CD4-positive, alpha-beta T cell treated with Interleukin-4 for 1 hour (primary cell): ENCODE data around the gene MTM1.

Experiments
- DNase-seq, 2 donors: peaks; one replicate each; pipeline ENCODE4 v3.0.0-alpha.2; 2020 to 2022

MTM1 gene

DNA sequence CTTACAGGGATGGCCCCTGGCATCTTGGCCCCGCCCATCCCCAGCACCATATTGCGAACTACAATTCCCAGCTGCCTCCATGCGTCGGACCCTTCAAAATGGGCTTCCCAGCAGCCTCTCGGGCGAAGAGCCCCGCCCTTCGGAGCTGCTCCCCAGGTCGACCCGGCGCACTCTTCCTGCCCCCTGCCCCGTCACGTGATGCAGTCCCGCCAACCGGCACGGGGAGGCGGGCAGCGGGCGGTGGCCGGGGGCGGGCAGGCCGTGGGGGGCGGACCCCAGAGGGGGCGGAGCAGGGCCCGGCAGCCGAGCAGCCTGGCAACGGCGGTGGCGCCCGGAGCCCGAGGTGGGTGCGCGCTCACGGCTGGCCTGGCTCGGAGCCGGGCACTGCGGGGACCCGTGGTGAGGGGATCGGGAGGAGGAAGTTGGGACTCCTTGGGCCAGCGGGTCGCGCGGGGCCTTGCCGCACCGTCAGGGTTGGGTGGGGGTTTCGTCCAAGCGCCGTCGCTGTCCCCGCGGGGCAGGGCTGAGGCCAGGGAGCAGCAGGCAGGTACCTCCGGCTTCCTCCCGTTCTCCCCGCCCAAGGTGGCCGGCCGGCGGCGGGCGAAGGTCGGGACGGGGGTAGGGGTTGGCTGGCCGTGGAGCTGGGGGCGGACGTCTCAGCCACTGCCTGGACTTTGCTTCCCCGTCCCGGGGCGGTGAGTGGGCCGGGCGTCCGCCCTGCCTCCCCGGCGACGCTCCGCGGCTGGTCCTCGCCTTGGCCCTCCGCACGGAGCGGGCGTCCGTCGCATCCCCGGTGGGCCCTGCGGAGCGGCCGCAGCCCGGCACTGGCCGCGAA is at the start of gene MTM1:
TSS of gene MTM1 (plus strand) at position 302 of the 835 bp plus-strand sequence. CDS start 23,994 bp downstream, outside the sequence.
- DNase-seq = peak; percentile 94 to 96

DNA sequence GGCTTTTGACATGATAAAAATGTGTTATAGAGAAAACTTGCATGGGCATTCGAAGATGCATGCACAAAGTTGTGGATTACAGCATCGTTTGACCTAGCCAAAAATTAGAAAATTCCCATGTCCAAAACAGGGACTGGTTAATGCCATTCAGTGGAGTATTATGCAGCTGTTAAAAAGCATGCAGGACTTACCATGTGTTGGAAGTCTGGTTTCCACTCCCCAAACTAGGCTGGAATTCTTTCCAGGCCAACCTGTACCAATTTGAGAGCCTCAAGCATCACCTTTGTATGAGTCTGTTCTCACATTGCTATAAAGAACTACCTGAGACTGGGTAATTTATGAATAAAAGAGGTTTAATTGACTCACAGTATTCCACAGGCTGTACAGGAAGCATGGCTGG is 45.9 kb upstream of the MTM1 start:
- DNase-seq = no peak

DNA sequence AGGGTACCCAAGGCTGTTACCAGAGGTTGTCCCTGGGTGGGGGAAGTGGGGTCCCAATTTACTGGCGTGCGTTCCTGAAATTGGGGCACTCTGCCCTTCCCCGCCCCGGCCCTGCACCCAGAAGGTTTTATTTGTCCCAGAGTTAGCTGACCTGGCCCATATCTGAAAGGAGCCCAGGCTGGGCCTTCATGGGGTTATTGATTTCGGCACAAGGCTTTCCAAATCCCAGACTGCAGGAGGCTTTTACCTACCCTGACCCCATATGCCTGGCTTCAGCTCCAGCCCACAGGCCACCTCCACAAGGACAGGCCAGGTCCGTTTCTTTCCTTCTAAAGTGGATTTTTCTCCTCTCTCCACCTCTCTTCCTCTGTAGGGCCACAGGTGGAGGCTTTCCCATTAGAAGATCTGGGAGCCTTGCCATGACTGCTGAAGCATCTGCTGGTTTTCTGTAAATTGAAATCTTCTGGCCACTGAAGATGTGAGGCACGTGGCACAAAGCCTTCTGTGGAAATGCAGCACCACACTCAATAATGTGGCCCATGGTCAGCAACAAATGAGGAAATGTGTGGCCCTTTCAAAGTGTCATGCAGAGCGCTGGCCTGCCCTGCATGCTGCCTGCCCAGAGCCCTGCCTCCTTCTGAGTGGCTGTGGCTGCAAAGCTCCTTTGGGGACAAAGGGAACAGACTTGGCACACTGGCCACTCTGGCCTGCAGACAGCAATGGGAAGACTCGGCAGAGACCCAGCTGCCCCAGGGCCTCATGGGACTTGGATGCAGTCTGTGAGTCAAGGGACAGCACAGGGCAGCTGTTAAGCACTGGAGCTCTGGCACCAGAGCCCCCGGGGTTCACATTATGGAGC is 43.1 kb upstream of the MTM1 start:
- DNase-seq = no peak

DNA sequence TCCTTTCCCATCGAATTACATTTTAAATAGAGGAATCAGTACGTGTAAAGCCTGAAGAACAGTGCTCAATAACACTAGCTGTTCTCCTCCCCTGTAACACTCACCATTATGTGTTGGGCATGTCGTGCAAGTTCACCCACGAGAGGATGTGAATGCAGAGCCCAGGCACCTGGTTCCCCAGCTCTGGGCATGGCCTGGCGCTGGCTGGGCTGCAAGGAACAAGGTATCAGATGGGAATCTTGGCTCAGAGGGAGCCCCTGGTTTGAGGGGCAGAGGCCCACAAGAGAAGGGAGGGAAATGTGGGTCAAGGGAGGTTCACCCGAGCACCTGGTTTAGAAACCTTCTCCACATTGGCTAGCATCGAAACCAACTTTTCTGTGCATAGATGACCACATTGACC is 41.7 kb upstream of the MTM1 start:
- DNase-seq = no peak

DNA sequence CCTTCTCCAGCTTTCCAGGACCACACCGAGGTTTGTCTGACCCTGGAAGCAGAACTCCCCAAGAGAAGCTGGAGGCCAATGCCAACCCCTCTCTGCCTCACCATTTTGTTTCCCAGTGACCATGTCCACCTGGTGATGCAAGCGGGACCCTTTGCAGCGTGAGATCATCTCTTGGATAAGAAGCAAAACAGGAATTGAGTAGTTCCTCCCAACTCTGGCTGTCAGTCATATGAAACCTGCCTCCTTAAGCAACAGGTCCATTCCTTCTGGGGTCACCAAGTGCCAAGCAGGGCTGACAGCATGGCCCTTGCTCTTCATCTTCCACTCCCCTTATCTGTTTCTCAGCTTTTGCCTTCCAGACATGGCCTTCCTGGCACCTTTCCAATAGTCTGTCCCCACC is 41.3 kb upstream of the MTM1 start:
- DNase-seq = no peak

DNA sequence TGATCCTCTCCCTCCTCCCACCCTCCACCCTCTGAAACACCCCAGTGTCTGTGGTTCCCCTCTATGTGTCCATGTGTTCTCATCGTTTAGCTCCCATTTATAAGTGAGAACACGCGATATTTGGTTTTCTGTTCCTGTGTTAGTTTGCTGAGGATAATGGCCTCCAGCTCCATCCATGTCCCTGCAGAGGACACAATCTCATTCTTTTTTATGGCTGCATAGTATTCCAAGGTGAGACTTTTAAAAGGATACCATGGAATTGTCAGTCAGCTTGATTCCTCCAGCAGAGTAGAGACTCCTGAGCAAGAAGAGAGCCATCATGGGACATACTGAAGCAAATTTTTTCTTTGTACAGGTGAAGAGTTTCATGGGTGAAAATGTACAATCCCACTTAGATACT is 38.8 kb upstream of the MTM1 start:
- DNase-seq = no peak

DNA sequence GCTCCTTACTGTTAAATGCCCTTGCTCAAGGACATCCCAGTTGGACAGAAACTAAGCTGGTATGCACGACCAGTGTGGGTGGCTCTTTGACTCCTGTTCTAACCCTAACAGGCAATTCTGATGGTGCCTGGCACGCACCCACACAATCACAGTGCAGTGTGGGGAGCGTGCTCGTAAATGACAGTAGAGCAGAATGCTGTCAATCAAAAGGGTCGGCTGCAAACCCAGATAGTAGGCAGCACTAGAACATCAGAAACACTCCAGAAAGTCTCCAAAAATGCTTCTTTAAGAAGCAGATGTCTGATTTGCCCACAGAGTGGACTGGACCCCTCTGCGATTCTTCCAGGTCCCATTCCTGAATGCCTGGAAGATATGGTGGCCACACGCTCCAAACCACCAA is 37.6 kb upstream of the MTM1 start:
- no peak for DNase-seq

DNA sequence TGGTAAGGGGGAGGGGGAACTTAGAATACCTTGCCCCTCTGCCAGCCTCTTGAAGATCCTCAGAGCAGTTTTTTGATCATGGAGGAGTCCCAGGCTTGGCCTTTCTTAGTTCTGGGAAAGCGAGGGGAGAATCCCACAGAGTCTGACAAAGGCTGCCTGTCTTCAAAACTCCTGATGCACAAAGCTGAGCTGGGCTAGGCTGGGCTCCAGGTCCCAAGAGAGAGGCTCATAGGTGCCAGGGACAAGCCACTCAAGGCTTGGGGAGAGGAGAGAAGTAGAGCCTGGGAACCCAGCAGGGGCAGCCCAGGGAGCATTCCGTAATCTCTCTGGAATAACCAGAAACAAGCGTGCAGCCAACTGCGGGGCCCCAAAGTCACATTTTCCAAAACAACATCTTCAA is 37.0 kb upstream of the MTM1 start:
- DNase-seq = no peak

DNA sequence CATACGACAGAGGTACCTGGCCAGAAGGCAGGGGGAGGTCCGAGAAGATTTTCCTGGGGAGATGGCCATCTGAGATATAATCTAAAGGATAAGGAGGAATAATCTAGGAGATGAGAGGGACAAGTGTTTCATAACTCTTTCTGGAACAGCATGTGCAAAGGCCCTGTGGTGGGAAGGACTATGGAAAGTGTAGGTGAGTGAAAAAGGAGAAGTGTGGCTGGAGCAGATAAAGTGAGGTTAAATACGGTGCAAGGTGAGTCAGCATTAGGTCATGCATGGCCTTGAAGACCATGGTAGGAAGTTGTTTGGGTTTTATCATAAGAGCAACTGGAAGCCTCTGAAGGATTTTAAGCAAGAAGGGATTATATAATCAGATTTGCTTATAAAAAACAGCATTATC is 34.6 kb upstream of the MTM1 start:
- DNase-seq = no peak

DNA sequence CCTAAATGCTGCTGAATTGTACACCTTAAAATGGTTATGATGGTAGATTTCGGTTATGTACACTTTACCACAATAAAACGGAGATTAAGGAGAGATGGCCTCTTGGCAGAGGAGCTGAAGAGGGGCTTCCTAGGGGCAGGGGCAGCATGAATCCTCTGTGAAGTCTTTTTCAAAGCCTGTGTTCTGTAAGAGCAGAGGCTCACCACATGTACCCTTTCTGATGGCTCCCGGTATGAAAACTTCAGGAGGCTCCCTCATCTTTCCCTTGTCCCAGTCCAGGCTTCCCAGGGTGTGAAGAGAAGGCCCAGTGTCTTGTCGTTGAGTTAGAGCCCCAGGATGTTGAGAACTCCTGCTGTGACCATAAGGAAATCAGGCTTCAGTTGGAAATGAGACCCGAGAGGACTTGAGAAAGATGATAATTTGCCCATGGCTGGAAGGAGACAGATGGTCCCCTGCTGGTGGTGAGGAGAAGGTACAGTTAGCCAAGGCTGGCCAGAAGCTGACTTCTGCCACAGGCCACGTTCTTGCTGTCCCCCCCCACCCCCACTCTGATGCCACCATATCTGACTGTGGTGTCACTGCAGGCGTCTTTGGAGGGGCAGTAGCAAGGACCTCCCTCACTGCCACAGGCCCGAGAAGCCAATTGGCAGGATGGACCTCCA is 31.8 kb upstream of the MTM1 start:
- no peak for DNase-seq

DNA sequence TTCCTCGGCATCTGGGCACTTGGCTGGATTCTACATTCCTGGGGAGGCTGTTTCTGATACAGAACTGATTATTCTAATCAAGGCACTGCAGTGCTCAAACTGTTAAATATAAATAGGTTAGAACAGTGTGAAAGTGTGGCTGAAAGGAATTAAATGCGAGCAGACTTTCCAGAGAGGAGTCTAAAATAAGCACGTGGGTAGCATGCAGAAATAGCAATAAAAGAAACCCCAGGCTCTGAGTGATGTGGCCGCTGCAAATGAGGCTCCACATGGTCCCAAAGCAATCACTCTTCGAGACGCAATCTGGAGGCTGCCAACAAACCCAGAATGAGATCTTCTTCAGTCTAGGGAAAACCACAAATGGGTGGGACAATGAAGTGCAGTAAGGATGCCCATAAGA is 30.6 kb upstream of the MTM1 start:
- DNase-seq = no peak

DNA sequence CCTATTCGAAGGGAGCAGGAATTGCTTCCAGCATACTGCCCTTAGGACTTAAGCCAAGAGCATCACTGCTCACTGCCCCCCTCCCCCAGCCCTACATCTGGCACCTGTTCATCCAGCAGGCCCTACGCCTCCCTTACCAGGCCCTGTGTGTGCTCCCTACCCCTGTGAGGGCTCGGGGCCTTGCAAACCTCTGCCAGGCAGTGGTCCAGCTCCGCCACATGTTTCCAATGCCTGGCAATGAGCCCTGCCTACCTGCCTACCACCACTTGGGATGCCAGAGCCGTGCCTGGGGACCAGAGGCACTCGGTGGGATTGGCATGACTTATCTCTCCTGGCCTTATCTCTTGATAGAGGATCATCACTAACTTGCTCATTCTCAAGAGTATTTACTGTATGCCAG is 27.5 kb upstream of the MTM1 start:
- DNase-seq = no peak

DNA sequence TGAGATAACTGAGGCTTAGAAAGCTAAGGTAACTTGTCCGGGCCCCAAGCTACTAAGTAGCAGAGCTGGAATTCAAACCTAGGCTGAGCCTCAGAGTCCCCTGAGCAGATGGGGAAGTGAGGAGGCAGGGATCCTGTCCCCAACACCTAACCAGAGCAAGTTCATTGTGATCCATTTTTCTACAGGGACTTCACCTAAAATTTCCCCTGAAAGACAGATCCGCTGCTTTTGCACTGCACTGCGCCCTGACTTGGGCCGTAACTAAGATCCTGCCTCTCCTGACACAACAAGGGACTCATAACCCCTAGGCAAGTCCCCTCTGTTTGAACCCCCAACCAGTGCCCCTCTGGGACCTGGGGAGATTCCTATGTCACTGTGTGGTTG is 25.6 kb upstream of the MTM1 start:
- DNase-seq = no peak

DNA sequence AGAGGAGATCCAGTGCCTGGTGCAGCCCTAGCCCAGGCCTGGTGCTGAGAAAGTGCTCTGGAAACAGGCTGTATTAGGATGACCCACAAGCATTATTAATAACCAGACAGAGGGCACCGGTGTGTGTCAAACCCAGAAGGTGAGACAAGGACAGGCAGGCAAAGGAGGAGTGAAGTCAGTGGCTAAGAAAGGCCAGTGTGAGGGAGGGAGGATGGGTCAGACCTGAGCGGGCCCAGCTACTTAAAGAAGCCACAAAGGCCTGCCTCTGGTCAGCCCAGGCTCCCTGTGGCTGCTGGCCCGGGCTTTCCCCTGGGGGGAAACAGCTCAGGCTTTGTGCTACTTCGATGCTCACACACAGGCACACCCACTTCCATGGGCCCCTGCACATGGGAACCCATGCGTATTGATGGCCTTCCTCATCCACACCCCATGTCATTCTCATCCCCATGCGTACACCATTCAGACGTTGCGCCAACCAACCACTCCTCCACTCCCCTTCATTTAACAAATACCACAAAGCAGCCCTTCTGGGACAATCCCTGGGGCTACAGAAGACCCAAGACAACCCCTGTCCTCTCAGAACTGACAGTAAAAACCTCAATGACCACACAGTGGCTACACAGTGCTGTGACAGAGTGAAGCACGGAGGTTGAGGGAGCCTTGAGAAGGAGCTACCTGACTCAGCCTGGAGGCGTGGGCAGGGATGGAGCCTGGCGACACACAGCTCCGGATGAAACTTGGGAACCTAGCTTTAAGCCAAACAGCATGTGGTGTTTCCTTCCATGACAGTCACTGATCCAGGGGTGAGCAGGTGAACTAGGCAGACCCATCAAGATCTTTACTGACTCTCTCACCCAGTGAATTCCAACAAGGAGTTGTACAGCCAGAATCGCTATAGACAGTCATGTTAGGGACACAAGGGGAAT is 24.9 kb upstream of the MTM1 start:
- no peak for DNase-seq

DNA sequence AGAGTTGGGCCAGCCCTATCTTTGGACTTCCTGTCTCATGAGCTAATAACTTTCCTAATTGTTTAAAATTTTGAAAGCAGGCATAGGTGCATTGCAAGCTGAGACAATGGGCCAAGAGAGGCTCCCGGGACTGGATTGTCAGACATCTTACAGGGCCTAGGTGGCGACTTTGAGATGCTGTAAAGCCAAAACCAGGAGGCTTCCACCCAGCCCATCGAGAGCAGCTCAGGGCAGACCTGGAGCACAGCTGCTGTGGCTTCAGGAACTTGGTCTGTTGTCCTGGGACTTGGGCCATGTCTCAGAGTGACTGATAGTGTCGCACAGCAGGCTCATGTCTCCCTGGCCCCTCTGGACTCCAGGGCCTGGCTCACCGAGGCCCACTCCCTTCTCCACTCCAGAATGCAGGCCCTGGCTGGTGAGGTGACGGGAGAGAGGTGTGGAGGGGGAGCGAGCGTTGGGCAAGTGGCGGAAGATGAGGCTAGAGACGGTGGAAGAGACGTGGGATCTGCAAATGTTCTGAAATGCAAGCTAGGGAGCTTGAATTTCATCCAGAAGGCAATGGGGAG is 24.1 kb upstream of the MTM1 start:
- DNase-seq = peak; percentile 16 to 24

DNA sequence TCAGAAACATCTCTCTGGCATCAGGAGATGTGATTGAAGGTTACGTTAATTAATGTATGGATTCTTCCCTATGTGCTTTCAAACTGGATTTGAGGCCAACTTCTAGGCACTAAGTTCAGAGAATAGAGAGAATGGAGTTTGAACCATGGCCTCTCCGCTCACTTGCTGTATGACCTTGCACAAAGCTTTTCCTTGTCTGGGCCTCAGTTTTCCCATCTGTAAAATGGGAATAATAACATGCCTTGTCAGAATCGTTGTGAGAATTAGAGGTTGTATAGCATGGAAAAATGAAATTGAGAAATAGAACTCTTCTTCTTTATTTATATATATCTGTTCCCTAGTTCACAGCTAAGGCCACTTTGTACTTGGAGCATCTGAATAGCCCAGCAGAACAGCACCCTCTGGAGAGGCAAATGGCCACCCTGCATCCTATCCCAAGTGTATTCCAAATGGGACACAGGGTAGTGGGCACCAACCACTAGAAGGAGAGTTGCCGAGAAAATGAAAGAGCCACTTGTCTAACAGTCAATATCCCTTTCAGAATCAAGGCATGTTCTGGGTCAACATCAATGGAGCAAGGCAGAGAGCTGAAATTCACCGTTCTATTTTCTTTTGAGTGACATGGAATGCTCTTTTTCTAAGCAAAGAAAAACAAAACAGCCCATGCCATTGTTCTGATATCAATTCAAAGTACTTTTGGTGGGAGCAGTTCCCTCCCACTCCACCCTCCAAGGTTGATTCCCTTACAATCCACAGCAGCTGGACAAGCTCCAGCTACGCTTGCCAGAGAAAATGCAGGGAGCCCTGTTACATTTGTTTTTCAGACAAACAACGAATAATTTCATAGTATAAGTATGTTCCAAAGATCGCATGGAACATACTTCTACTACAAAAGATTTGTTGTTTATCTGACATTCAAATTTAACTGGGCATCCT is 23.3 kb upstream of the MTM1 start:
- no peak for DNase-seq

DNA sequence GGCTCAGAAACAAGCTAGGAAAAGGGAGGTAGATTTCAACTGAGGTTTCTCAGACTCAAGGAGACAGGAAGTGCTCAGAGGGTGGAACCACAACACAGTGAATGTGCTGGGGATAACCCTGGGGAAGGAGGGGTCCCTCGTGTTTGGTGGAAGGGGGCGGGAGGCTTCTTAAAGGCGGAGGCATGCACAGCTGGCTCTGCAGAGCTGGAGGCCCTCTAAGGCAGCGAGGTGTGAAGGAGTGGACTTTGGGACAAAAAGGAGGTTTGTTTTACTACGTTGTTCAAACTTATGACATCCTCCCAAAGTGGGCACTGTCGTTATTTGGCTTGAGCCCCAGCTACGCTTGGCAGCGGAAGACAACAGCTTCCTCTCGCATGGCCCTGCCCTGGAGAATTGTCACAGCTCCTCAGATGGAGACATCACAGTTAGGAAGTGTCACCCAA is 21.7 kb upstream of the MTM1 start:
- peak; percentile 35 to 51 for DNase-seq

DNA sequence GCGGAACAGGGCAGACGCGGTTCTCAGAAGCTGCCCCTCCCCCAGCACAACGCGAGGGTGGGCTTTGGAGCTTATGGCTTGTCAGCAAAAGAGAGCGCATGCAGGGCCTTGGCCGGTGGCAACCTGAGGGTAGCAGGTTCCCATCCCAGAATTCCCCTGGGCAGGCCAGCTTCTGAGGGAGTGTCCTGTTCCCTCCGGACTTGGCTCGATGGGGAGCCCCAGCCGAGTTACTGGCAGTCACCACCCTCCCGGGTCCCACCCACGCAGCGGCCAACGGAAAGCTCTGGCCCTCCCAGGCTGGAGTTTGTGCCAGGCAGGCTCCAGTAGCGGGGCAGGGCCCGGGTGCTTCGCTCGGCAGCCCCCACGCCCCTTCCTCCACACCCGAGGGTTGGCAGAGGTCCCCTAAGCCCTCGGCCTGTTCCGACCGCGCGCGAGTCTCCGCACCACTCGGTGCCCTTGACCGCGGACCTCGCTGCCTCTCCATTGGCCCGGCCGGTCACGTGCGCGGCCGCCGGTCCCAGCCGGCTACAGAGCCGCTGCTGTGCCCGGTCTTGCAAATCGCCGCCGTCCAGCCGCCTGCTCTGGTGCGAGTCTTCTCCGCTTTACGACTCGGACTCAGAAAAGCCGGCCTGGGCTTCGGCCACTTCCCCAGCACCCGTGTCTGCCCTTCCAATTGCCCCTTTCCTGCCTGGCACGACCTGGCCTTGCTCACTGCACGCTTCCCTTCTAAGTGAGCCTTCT is 20.9 kb upstream of the MTM1 start:
- DNase-seq = peak in 1 of 2 donors; percentile 19

DNA sequence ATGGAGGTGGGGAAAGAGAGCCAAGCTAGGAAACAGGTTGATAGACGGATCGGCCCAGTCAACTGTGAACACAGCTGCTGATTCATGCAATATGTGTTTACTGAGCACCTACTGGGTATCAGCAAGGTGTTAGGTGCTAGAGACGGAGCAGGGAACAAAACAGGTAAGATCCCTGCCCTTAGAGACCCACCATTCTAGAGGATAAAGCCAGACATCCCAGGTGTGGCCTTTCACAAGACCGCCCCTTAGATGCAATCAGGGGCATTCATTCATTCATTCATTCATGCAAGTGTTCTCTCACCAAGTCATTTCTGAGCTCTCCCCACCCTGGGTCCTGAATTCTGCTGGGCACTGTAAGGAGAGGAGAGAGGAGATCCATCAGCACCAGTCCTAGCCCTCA is 20.2 kb upstream of the MTM1 start:
- DNase-seq = no peak

DNA sequence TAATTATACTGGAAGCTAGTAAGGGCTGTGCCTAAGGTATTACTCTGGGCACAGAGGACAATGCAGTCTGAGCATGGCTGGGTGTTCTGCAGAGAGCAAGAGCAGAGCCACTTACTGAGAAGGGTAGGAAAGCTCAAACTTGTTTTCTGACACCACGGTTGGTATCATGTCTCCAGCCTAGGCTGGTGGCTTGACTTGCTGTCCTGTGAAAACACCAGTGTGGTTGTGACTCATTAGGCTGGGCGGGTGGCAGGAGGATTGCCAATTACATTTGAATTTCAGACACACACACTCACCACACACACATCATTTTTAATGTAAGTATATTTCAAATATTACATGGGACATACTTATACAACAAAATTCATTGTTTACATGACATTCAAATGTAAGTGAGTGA is 19.7 kb upstream of the MTM1 start:
- no peak for DNase-seq
